ENCODE measurements around the gene EXOG. TPM values are rescaled to one million over a fixed set of nuclear protein-coding genes. Genes with fewer than 3 reads are reported as not detected.

EXOG gene
- total RNA-seq, 2 experiments from 2014 or later = 18.5 to 23.0 TPM

DNA sequence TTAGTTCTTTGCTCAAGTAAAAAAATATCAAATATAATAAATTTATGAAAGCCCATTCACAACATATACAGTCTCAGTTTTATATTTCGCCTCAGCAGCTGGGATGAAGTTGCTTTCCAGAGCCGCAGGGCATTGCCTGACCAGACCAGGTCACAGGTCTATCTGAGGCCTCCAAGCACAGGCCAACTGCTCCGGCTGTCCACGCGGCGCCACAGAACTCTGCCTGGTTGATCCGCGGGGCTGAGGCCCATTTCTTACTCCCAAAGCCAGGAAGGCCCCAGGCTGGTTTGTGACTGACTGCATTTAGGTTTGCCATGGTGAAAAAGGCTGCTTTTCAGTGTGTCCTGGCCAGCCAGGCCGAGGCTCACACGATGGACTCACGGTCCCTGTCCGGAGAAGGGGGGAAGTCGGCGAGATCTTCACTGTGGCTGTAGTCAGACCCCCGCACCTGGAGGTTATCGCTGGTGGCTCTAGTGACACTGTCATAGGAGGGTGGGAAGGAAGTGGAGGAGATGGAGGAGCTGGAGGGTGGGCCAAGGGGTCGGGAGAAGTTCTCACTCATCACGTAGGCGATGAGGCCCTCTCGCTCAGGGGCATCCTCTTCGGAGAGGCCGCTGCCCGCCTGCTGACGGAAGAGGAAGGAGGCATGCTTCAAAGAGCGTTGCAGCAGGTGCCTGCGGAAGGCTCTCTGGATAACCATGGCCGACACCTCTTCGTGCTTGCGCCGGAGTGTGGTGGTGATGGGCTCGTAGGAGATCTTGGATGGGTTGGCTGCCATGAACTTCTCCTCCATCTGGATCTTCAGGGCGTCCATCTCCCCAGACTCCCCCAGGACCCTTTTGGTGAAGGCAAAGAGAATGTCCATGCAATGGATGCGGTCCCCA is 54.1 kb downstream of the EXOG start:
- H3K4me3 Mint-ChIP-seq = no peak overlapping the region
- no peak for ATAC-seq
- no peak overlapping the region for H3K27ac Mint-ChIP-seq
- no peaks in the 10 kb centered on the region for H3K36me3 Mint-ChIP-seq (ENCODE audit: low read depth)
- peaks cover 4% of the 10 kb centered on the region for H3K27me3 Mint-ChIP-seq (ENCODE audit: low read depth)
- peaks cover 5% of the 10 kb centered on the region for H3K4me1 Mint-ChIP-seq (ENCODE audit: low read depth)
- no peak for DNase-seq
- no peaks in the 10 kb centered on the region for H3K9me3 Mint-ChIP-seq (ENCODE audit: insufficient read depth)
- CTCF ChIA-PET = no interaction called here
- POLR2A ChIA-PET = no interaction called here

DNA sequence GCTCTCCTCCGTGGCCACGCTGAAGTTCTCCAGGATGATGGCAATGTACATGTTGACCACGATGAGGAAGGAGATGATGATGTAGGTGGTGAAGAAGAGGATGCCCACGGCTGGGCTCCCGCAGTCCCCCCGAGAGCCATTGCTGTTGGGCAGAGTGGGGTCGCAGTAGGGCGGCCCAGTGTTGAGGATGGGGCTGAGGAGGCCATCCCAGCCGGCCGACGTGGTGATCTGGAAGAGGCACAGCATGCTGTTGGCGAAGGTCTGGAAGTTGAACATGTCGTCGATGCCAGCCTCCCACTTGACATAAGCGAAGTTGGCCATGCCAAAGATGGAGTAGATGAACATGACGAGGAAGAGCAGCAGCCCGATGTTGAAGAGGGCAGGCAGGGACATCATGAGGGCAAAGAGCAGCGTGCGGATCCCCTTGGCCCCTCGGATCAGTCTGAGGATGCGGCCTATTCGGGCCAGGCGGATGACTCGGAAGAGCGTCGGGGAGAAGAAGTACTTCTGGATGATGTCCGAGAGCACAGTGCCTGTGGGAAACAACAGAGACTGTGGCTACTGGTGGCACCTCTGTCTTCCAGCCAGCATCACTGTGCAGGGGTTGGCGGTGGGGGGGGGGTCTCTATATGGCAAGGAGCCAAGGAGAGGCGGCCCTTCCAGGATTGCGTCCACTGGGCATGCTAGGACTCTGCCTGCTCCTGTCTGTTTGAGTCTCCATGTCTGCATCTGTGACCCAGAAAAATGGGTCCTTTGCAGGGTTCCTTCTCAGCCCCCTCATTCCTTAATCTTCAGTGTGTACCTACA is 55.1 kb downstream of the EXOG start:
- no peak overlapping the region for H3K27ac Mint-ChIP-seq
- peaks cover 4% of the 10 kb centered on the region for H3K27me3 Mint-ChIP-seq (ENCODE audit: low read depth)
- ChIA-PET CTCF (interaction anchor here (0.6 kb wide), 1 partner anchor 30 kb away, joined by 3 read pairs; no protein-coding TSS in a partner anchor), POLR2A (no interaction called here)
- ATAC-seq (no peak), DNase-seq (no peak)
- H3K36me3 Mint-ChIP-seq (ENCODE audit: low read depth) = no peaks in the 10 kb centered on the region
- peaks cover 5% of the 10 kb centered on the region for H3K4me1 Mint-ChIP-seq (ENCODE audit: low read depth)
- H3K4me3 Mint-ChIP-seq = no peak overlapping the region
- H3K9me3 Mint-ChIP-seq (ENCODE audit: insufficient read depth) = no peaks in the 10 kb centered on the region

DNA sequence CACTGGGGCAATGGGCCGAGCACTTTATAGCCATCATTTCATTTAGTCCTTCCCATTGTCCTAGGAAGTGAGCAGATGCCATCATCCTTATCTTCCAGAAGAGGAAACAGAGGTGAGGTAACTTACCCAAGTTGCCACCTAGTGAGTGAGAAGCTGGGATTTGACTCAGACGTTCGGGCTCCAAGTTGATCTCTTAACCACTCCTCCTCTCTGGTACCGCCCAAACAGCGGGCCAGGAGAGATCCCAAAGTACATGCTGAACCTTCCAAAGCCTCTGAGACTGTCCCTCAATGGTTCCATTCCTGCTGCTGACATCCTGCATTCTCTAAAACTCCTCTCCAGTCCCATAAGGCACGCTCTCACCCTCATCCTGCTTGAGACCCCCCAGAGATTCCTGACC is 56.2 kb downstream of the EXOG start:
- ChIA-PET POLR2A (no interaction called here), CTCF (no interaction called here)
- H3K4me1 Mint-ChIP-seq (ENCODE audit: low read depth) = peaks cover 5% of the 10 kb centered on the region
- no peaks in the 10 kb centered on the region for H3K9me3 Mint-ChIP-seq (ENCODE audit: insufficient read depth)
- H3K27me3 Mint-ChIP-seq (ENCODE audit: low read depth) = peaks cover 7% of the 10 kb centered on the region
- no peaks in the 10 kb centered on the region for H3K36me3 Mint-ChIP-seq (ENCODE audit: low read depth)
- DNase-seq = no peak
- no peak for ATAC-seq
- no peak overlapping the region for H3K27ac Mint-ChIP-seq
- H3K4me3 Mint-ChIP-seq = no peak overlapping the region

DNA sequence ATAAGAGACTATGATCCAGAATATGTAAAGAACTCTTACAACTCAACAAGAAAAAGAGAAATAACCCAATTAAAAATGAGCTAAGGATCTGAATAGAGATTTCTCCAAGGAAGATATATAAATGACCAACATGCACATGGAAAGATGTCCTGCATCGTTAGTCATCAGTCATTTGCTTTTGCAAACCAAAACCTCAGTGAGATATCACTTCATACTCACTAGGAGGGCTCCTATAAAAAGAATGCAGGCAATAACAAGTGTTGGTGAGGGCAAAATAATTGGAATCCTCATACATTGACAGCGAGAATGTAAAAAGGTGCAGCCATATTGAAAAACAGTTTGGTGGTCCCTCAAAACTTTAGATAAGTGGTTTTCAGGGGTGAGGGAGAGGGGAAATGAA is 56.9 kb downstream of the EXOG start:
- Mint-ChIP-seq H3K27ac (no peak overlapping the region), H3K4me1 (ENCODE audit: low read depth) (peaks cover 4% of the 10 kb centered on the region), H3K9me3 (ENCODE audit: insufficient read depth) (no peaks in the 10 kb centered on the region), H3K36me3 (ENCODE audit: low read depth) (no peaks in the 10 kb centered on the region), H3K27me3 (ENCODE audit: low read depth) (peaks cover 4% of the 10 kb centered on the region), H3K4me3 (no peak overlapping the region)
- no peak for ATAC-seq
- CTCF ChIA-PET = interaction anchor here (1.8 kb wide), 1 partner anchor 33 kb away, joined by 5 read pairs; no protein-coding TSS in a partner anchor
- no peak for DNase-seq
- POLR2A ChIA-PET = no interaction called here

DNA sequence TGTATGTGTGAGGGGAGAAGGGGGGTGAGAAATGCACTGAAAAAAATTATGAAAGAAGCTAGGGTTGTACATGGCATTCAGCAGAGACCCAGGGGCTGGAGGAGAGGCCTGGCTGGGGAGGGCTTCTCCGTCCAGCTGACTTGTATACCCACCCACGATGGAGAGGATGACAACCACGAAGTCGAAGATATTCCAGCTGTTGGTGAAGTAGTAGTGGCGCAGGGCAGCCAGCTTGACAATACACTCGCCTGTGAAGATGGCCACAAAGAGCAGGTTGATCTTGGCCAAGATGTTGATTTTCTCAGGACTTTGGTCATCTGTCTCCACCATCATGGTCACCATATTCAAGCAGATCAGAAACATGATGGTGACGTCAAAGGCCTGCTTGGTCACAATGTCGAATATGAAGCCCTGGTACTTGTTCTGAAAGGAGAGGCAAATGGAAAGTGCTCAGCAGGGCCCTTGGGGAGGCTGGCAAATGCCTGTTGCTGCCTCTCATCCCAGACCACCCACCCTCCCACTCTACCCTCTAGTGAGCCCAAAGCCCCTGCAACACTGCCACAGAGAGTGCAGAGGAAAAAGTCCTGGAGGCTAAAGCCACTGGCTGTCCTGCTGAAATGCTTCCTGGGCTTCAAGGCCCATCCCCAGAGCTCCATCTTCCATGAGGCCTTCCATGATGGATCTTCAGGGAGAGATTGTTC is 58.1 kb downstream of the EXOG start:
- no peaks in the 10 kb centered on the region for H3K4me1 Mint-ChIP-seq (ENCODE audit: low read depth)
- peaks cover 4% of the 10 kb centered on the region for H3K27me3 Mint-ChIP-seq (ENCODE audit: low read depth)
- CTCF ChIA-PET = interaction anchor here (1.8 kb wide), 1 partner anchor 34 kb away, joined by 5 read pairs; no protein-coding TSS in a partner anchor
- no peaks in the 10 kb centered on the region for H3K36me3 Mint-ChIP-seq (ENCODE audit: low read depth)
- ATAC-seq (no peak), DNase-seq (no peak)
- POLR2A ChIA-PET = interaction anchor here (0.8 kb wide), 1 partner anchor 10 kb away, joined by 4 read pairs; no protein-coding TSS in a partner anchor
- no peak overlapping the region for H3K27ac Mint-ChIP-seq
- no peaks in the 10 kb centered on the region for H3K9me3 Mint-ChIP-seq (ENCODE audit: insufficient read depth)
- no peak overlapping the region for H3K4me3 Mint-ChIP-seq

DNA sequence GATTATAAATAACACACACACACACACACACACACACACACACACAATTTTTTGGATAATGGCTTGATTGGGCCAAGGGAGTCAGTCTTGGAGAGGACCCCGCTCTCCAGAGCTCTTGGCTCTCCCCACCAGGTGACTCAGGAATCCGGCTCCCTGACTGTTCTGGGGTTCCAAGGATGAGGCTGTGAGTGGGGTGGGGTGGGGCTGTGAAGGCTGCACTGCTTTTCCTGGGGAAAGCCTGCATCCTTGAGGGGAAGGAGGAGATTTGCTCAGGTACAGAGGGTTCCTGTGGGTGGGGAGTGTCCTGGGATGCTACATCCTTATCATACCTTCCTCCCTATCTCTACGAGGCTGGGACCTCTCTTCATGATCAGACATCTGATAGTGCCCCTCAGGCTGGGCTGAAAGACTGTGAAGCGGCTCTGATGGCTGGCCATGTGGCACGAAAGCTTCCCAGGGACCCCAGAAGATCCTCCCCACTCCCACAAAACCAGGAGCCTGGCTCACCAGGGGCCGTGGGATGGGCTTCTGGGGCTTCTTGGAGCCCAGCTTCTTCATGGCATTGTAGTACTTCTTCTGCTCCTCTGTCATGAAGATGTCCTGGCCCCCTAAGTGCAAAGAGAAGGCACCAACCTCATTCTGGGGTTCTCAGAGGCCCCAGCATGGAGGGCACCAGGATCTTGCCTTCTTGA is 59.2 kb downstream of the EXOG start:
- POLR2A ChIA-PET = no interaction called here
- H3K27me3 Mint-ChIP-seq (ENCODE audit: low read depth) = peaks cover 4% of the 10 kb centered on the region

DNA sequence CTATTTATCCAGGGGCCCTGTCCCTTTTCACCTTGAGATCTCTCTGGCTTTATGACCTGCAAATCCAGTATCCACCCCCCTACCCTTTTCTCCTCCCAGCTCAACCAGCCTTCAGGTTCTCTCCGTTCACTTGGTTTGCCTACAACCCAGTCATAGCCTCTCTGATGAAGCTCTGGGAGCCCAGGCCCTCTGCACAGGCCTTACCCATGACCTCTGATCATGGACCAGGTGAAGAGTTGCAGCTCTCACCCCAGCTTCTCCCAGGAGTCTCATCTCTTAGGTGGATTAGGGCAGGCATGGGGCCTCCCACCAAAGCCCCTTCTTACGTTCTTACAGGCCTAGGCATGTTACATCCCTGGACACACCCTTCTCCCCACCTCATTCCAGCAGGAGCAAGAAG is 59.8 kb downstream of the EXOG start:
- CTCF ChIA-PET = no interaction called here
- Mint-ChIP-seq H3K27me3 (ENCODE audit: low read depth) (peaks cover 4% of the 10 kb centered on the region), H3K4me1 (ENCODE audit: low read depth) (no peaks in the 10 kb centered on the region), H3K36me3 (ENCODE audit: low read depth) (no peaks in the 10 kb centered on the region), H3K27ac (no peak overlapping the region), H3K4me3 (no peak overlapping the region), H3K9me3 (ENCODE audit: insufficient read depth) (no peaks in the 10 kb centered on the region)
- POLR2A ChIA-PET = no interaction called here
- ATAC-seq (no peak), DNase-seq (no peak)

More for the DNA sequence above, 59.2 kb downstream of the EXOG start:
- no peak overlapping the region for H3K27ac Mint-ChIP-seq
- H3K9me3 Mint-ChIP-seq (ENCODE audit: insufficient read depth) = no peaks in the 10 kb centered on the region
- no peaks in the 10 kb centered on the region for H3K36me3 Mint-ChIP-seq (ENCODE audit: low read depth)
- DNase-seq = no peak
- H3K4me1 Mint-ChIP-seq (ENCODE audit: low read depth) = no peaks in the 10 kb centered on the region
- H3K4me3 Mint-ChIP-seq = no peak overlapping the region
- no peak for ATAC-seq
- CTCF ChIA-PET = no interaction called here

DNA sequence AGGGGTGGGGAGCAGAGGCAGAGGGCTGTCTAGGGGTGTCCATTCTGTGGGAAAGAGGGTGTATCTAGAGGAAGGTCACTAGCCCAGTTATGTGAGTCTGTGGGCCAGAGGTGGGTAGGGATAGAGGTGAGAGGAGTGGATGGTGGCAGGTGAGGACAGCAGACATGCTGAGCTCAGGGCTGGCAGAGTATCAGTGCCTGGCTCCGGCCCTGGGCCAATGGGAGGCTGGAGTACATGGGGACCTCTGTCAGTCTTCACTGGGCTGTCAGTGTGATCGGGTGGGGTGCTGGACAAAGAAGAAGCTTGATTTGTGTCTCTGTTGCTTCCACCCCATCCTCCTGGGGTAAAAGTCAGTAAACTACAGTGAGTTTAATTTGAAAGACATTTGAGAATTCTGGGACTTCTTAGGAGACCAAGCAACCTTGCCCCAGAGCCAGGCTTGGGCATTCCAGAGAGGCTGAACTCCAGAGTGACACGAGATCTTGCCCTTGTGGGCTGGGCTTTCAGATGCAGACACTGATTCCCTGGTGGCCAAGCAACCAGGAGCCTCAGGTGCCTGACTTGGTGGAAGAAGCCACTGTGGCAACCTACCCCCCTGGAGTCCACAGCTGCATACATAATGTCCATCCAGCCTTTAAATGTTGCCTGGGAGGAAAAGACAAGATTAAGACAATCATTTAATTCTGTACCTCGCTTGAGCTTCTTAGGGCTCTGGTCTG is 60.7 kb downstream of the EXOG start:
- Mint-ChIP-seq H3K27ac (no peak overlapping the region), H3K4me3 (no peak overlapping the region), H3K27me3 (ENCODE audit: low read depth) (peaks cover 4% of the 10 kb centered on the region), H3K9me3 (ENCODE audit: insufficient read depth) (no peaks in the 10 kb centered on the region), H3K4me1 (ENCODE audit: low read depth) (no peaks in the 10 kb centered on the region), H3K36me3 (ENCODE audit: low read depth) (no peaks in the 10 kb centered on the region)
- DNase-seq (no peak), ATAC-seq (no peak)
- POLR2A ChIA-PET = no interaction called here
- CTCF ChIA-PET = no interaction called here

DNA sequence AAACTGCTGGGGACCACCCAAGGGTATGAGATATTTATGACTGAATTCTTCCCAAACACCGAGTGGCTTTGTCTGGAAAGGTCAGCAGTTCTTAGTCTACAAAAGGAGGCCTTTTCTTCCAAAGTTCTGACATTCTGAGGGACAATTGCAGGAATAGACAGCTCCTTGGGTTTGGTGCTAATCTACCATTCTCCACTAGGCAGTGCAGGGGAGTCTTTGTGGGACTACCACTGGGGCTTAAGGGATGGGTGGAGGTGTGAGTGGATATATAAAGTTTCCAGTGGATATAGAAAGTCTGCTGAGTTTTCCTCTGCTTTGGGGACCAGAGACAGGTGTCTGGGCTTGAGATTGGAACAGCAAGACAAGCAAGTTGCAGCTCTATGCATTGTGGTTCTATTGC is 62.7 kb downstream of the EXOG start:
- Mint-ChIP-seq H3K36me3 (ENCODE audit: low read depth) (no peaks in the 10 kb centered on the region), H3K9me3 (ENCODE audit: insufficient read depth) (no peaks in the 10 kb centered on the region), H3K4me1 (ENCODE audit: low read depth) (no peaks in the 10 kb centered on the region), H3K4me3 (no peak overlapping the region), H3K27me3 (ENCODE audit: low read depth) (peaks cover 4% of the 10 kb centered on the region), H3K27ac (no peak overlapping the region)
- CTCF ChIA-PET = no interaction called here
- DNase-seq = no peak
- POLR2A ChIA-PET = no interaction called here
- ATAC-seq = no peak

DNA sequence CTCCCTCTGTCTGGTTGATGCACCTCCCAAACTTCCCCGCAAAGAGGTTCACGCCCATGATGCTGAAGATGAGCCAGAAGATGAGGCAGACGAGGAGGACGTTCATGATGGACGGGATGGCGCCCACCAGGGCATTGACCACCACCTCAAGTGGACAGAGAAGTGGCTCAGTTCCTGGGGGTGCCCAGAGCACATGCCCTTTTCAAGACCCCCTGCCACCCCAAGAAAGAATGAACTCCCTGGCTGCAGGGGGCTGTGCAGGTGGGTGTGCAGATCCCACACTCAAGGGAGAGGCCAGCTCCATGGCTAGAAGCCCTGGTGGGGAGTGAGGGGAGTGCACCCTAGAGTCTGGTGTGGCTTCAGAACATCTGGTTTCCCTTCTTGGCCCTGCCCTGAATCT is 64.1 kb downstream of the EXOG start:
- Mint-ChIP-seq H3K27me3 (ENCODE audit: low read depth) (peaks cover 4% of the 10 kb centered on the region), H3K4me3 (no peak overlapping the region), H3K36me3 (ENCODE audit: low read depth) (no peaks in the 10 kb centered on the region), H3K27ac (no peak overlapping the region), H3K9me3 (ENCODE audit: insufficient read depth) (no peaks in the 10 kb centered on the region), H3K4me1 (ENCODE audit: low read depth) (no peaks in the 10 kb centered on the region)
- ChIA-PET POLR2A (interaction anchor here (0.7 kb wide), 1 partner anchor 1458 kb away, joined by 3 read pairs; no protein-coding TSS in a partner anchor), CTCF (no interaction called here)
- ATAC-seq = no peak
- DNase-seq = no peak

Data from activated CD8-positive, alpha-beta T cell treated with anti-CD3 and anti-CD28 coated beads, Interleukin-2, amount 10 ng/mL, durations not matched to agents 7 days and 5 days (primary cell).